Hematopoietic multipotent progenitor cell treated with erythropoietin and hydrocortisone succinate and interleukin-3 and kit ligand, for 4 days (in vitro differentiated cells): ENCODE results near the gene SLC25A5.
"Not testable (repeated sequence)": the region's sequence is repeated elsewhere in the genome, so short reads cannot be mapped to it uniquely, and the experiment has no call there.

Experiments used
- DNase-seq: peaks from one replicate; pipeline ENCODE4 v3.0.0-alpha.2; 2015

SLC25A5 gene

DNA sequence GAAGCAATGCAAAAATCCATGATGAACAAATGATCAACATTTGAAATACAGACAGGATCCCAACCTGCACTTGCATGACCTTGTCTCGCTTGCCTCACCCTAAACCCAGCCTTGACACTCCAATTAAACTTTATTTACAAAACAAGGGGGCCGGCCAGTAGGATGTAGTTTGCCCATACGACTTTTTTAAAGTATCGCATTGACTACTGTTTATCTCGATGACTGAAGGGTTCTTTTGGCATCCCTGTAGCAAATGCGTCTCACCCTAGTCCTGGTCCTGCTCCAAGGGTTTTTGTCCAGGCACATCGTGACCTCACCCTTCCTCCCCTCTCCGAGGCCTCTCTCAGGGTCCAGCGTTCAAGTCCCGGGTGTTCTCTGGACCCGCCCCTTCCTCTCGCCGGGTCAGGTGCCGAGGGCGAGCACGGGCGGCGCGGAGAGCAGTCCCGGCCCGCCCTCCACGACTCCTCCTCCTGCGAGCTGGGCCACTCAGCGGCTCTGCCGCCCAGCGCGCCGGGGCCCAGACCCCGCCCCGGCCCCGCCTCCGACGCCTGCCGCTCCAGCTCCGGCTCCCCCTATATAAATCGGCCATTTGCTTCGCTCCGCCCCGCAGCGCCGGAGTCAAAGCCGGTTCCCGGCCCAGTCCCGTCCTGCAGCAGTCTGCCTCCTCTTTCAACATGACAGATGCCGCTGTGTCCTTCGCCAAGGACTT is at the start of gene SLC25A5:
Gene SLC25A5, plus strand, starts transcription at position 603 of the 709 bp plus-strand sequence. Its CDS starts 72 bp downstream, at position 675.
- DNase-seq, result peak; percentile 93

DNA sequence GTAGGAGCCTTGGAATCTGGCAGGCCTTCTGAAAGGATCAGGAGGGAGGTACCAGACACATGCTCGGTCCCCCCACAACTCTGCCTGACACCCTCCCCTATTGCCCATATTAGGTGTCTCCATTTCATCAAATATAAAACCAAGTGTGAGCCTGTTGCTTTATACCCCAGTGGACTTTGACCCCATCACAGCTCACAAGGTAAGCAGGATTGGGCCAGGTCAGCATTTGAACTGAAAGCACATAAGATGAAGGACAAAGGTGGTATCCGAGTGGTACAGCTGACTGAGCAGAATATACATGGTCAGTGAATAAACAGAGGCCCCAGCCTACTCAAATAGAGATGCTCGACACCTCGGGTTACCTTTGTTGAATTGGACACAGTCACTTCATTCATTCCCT is 49.1 kb upstream of the SLC25A5 start:
- DNase-seq, result no peak

DNA sequence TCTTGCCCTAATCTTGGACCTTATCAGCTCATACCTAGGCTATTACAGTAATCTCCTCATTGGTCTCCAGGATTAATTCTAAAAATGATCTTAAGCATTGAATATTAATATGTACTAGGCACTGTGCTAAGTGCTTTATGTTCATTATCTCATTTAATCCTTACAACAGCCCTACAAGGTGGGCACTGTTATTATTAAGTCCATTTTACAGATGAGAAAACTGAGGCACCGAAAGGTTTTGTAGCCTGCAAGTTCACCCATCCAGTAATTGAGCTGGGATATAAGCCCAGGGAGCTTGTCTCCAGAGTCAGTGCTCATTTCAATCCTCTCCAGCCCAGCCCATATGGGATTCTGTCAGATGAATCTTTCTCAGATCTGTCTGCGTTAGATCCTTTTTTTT is 48.3 kb upstream of the SLC25A5 start:
- no peak for DNase-seq

DNA sequence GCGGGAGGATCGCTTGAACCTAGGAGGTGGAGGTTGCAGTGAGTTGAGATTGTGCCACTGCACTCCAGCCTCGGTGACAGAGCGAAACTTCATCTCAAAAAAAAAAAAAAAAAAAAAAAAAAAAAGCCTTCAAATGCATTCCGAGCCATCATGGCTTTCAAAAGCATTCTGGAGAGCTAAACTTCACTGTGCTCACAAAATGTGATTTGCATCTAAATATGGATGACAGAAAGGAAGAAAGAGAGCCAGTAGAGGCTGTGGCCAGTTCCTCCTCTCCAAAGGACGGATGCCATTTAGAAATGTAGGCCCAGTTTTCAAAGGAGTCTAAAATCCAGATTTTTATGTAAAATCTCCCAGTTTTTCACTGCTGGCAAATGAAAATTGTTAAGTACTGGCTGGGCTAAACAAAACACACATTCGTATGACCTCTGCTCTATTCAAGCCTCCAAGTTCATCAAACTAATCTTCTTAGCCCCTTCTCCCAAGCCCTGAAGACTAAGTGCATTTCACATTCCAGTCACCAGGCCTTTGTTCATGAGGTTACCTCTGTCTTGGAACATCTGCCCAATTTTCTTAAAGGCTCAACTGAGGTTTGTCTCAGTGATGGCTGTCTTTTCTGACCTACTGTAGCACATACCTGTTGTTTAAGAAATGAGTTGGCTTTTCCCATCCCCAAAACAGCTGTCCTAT is 47.1 kb upstream of the SLC25A5 start:
- no peak for DNase-seq

DNA sequence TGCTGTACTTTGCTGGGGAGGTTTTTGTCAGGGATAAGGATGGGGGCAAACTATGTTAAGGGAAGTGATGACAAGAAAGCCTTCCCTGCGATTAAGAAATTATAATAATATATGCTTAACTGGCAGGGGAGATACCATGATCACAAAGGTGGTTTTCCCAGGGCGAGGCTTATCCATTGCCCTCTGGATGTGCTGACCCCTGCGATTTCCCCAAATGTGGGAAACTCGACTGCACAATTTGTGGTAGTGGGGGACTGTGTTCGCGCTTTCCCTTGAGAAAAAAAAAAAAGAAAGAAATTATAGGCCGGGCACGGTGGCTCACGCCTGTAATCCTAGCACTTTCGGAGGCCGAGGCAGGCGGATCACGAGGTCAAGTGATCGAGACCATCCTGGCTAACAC is 44.6 kb upstream of the SLC25A5 start:
- no peak for DNase-seq

DNA sequence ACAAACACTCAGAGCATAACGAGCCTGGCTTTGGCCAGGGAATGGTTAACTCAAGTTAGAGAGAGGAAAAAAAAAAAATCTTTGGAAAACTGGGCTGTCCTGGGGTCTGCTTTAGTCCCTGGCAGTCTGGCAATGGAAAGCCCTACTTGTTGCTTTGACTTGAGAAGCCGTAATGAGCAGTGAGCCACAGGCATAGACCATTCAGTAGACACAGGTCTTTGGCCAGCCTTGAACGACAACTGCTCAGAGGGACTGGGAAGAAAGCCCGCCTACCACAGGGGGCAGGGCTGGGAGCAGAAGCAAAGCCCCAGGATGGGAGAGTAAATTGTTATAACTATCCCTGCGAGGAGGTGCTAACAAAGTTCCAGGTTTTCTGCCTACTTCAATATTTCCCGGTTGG is 43.2 kb upstream of the SLC25A5 start:
- no peak for DNase-seq

DNA sequence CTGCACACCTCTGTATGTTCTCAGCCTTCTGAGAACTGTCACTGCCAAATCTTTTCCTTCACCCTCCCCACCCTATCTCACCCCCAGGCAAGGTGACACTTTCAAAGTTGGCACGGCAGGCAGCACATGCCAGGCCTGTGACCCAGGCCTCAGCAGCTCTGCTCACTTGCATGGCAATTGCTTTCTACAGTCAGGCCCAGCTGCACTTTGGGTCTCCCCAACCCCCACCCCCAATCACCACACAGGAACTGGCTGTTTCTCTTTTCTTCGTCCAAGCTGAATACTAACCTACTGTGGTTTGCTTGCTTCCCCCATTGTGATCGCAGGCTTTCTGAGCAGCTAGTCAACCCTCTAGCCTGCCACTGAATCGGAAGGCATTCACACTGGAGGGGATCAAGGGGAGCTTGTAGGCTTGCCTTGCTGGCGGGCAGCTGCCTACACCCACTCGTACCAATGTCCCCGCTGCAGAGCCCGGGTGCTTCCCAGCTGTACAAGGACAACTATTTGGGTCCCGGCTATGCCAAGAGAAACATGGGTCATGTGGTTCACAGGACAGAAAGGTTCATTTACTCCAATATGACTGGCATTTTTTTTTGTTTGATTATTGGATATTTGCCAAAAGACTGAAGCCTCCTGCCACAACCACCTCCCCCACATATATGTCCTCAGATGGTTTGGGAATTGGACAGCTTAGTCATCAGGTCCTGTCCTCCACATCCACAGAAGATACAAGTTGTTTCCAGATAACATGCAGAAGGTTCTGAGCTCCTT is 41.0 kb upstream of the SLC25A5 start:
- DNase-seq, result peak; percentile 82

DNA sequence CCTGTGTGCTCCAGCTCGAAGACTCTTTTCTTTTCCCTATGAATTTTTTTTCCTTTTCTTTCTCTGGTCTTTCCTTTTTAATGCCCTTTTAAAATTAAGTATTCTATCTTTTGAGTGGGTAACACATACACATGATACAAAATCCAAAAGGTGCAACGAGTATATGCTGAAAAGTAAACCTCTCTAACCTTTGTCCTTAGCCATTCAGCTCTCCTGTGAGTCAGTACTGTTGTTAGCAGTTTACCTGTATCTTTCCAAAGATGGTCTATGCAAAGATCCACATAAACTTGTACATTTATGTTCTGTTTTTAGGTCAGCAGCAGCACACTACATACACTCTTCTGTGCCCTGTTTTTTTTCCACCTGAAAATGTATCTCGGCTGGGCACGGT is 40.5 kb upstream of the SLC25A5 start:
- DNase-seq, result no peak

DNA sequence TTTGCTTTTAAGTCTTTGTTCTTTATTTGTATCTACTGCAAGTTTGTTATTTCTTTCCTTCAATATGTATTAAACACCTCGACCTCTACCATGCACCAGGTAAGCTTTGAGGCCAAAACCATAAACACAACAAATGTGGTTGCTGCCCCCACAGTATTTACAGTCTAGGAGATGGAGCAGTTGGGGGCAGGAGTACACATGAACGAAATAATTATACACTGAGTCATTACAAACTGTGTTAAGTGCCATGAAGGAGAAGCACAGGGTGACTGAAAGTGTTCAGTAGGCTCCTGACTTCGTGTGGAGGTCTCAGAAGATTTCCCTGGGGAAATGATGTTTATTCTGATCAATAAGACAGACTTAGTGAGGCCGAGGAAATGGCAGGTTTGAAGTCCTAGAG is 38.8 kb upstream of the SLC25A5 start:
- DNase-seq, result no peak

DNA sequence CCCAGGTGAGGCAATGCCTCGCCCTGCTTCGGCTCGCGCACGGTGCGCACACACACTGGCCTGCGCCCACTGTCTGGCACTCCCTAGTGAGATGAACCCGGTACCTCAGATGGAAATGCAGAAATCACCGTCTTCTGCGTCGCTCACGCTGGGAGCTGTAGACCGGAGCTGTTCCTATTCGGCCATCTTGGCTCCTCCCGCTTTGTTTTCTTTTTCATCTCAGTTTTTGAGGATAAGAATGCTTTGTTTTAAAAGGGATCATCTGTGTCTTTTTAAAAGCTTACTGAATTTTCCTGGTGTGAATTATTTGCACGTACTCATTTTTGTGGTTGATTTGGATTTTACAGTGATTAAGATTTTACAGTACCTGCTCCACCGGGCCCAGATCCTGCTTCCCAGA is 26.9 kb upstream of the SLC25A5 start:
- DNase-seq, result not testable (repeated sequence)

DNA sequence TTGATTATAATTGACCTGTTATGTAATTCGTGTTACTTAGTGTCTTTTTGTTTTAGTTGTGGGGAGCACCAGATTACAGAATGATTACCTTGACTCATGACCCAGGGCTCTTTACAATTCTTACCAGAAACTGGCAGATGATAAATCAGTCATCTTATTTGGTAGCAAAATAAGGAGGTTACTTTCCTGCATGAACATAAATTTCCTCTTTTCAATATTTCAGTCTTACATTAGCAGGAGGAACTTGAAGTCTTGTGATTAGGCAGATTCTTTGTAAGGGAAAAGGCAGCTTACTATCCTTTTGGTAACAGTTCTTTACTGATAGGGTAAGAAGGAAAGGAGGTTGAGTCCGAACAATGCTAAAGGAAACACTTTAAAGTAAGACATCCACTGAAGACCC is 26.0 kb upstream of the SLC25A5 start:
- DNase-seq, result peak; percentile 3

DNA sequence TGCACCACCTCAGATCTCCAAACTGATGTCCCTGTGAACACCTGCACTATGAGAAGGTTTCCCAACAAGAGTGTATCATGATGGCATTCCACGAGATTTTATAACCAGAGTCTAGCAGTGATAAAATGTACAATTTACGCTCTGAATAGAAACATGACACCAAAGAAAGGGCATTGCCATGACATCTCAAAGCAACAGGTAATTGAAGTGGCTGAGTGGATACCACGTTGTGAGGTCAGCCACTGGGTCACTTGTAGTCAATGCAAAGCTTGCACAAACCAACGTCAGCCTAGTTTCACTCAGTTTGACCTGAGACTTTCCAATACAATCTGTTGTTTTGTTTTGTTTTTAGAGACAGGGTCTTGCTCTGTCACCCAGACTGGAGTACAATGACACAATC is 15.0 kb upstream of the SLC25A5 start:
- no peak for DNase-seq

DNA sequence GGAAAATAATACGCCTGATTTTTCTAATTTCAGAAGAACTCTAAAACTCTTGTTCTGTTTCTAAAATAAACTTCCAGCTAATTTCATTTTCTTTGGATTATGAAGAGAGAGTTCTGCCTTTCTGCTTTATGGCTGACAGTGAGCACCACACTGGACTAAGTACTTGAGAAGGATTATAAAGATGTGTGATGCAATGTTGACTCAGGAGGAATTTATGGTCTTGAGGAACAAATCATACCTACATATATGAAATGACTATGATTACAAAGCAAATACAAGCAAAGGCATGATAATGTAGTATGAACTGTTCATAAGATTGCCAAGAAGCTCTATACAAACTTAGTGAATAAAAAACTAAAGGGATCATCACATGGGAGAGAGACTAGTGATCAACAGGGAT is 13.0 kb upstream of the SLC25A5 start:
- DNase-seq, result no peak

DNA sequence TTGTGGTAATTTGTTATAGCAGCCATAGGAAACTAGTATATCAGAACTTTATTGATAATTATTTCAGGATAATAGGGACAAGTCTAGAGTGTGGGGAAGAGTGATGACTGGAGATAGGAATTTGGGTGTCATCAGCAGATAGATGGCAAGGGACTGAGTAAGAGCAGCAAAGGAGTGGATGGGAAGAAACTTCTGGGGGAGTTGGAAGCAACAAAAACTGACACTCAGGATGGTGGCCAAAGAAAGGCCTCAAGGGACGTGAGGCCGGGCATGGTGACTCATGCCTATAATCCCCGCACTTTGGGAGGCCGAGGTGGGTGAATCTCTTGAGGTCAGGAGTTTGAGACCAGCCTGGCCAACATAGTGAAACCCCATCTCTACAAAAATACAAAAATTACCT is 9.1 kb upstream of the SLC25A5 start:
- no peak for DNase-seq

DNA sequence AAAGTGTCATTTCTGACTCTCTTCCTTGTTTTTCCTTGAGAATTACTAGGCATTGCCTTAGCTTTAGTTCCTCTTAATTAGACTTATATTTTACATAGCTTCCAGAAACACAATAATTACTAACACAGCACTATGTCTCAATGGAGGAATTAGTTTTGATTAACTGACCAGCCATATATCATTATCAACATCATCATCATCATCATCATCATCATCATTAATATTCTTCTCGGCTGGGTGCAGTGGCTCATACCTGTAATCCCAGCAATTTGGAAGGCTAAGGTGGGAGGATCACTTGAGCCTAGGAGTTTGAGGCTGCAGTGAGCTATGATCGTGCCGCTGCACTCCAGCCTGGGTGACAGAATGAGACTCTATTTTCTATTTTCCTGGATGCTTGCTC is 2.7 kb upstream of the SLC25A5 start:
- DNase-seq, result no peak

DNA sequence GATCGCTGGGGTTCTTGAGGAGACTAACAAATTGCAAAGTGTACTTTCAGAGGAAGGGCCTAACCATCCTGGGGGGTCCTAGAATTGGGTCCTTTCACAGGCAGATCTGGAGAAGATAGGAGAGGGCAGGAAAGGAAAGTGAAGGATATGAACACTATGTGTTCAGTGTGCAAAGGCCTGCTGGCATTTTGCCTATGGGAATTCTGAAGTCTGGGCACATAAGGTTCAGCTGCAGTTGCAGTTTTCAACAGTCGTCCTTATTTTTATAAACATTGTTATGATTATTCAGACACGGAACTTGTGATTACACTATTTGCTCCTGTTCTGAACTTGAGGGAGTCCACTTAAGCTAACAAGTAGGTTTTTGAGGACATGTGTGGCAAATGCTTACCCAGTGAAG is 1.3 kb upstream of the SLC25A5 start:
- no peak for DNase-seq

DNA sequence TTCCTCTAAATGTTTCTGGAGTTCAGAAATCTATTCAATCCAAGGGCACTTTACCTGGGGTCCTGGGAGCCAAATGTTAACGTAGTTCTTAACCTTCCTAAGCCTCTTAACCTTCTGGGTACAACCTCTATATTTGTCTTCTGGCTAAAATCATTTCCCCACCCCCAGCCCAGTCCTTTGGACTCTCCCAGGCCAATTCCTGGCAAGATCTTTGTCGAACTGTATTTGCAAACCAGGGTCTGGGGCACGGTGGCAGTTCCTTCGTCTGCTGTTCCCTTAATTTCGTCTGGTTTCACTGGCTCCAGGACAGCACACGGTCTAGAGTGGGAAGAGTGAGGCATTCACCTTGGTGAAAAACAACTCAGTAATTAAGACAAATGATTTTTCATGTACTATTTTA is 811 bp upstream of the SLC25A5 start:
- no peak for DNase-seq

DNA sequence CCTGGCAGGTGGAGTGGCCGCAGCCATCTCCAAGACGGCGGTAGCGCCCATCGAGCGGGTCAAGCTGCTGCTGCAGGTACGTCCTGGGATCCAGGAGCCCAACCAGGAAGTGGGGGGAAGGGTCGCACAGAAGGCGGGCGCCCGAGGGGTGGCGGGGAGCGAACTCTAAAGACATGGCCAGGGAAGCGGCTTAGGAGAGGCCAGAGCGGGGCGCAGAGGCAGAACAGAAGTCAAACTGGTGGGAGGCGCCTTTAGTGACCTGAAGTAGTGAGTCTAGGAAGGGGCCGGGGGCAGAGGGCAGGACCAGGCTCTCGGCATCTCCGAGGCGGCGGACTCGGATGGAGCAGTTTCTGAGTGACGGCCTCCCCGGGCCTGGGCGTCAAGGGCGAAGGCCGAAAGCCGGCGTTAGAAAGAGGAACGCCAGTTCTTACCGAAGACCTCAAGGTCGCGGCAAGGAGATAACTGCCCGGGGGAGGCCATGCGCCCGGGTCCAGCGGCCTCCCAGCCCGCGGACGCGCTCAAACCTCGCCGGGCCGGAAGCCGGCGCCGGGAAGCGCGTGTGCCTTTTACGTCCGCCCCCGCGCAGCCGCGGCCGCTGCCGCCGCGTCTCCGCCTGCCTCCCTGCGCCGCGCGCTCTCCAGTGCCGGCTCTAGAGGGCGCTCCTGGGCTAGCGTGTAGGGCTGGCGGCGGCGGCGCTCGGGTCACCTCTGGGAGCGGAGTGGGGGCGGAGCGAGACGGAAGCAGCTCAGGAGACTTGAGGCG is 488 bp downstream of the SLC25A5 start:
- DNase-seq, result peak; percentile 92

DNA sequence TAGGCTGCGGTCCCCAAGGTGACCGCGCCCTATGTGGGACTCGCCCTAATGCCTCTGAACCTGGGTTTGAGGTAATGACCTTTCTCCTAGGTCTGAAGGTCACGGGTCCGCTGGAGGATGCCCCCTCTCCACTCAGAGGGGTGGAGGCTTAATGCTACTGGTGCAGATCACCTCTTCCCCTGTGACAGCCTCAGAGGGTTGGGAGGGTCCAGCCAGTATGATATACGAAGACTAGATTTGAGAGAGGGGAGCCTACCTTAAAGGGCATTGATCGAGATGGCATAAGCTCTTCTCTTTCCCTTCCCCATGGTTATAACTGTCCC is 1.0 kb downstream of the SLC25A5 start:
- DNase-seq, result no peak

DNA sequence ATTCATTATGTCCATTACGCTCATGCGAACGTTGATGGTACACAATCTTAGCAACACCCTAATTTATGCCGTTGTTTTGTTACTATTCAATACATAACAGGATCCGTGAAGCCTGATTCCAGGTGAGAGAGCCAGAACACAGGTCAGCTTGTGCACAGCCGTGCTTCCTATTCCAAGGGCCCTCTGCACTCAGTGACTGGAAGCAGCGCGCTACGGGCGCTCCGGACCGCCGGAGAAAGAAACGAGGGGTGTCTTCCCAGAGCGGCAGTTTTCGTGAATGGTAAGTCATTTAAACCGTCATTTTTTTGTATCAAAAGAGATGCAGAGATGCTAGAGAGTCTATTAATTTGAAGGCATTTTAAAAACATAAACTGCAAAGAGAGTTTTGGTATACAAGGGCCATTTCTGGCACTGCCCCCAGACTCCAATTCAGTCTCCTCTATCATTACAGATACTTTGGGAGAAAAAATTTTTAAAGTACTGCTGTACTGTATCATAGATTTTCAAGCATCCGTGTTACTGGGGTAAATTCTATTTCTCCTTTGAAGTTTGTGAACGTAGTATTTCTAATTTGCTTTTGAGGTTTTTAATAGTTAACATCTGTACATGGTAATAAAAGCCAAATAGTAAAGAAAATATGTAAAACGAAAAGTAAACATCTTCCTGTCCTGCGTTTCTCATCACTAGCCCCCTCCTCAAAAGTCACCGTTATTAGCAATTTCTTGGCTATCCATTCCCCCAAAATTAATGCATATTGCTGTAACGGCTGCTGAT is 6.6 kb downstream of the SLC25A5 start:
- DNase-seq, result no peak

DNA sequence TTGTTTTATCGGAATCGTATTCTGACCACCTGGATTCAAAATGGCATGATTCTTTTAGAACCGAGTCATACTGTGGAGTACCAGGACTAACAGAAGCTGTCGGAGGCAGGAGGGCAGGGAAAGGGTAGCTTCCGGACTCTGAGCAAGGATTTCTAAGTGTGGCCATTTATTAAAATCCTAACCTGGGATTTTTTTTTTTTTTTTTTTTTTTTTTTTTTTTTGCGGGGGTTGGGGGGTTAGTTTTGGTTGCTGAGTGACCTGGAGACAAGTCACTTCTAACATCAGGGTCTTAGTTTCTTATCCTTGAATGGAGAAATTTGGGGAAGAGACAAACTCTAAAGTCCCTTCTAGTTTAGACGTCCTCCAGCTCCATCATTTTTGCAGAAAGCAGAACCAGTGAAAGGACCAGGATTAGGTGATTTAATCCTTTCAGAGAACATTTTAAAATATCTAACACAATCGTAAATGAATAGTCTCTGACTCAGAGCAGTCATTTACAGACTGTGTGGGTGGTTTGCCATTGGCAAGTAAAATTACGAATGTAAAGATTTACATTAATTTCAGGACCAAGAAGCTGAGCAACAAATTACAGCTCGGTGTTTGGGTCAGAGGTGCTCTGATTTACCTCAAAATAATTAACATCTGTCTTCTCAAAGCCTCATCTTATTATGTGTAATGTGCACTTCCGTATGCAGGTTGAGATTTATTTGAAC is 7.3 kb downstream of the SLC25A5 start:
- no peak for DNase-seq

DNA sequence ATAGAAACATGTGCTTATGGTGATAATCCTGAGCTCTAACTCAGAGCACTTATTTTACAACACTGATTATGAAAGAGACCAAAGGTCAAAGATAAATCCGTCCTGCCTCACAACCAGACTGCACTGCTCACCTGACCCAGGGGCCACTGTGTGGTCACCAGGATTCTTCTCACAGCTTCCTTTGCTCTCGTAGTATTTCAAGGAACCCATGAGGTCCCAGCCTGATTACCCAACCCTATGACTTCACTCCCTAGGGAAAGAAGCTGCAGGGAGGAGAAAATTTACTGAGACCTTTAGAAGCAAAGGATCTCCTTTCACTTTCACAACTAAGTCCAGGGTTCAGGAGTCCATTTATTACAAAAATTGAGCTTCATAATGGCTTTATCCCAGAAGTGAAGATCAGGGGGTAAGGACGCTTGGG is 9.6 kb downstream of the SLC25A5 start:
- no peak for DNase-seq
